ENCODE results near the gene ITPR3.

The ITPR3 gene

DNA sequence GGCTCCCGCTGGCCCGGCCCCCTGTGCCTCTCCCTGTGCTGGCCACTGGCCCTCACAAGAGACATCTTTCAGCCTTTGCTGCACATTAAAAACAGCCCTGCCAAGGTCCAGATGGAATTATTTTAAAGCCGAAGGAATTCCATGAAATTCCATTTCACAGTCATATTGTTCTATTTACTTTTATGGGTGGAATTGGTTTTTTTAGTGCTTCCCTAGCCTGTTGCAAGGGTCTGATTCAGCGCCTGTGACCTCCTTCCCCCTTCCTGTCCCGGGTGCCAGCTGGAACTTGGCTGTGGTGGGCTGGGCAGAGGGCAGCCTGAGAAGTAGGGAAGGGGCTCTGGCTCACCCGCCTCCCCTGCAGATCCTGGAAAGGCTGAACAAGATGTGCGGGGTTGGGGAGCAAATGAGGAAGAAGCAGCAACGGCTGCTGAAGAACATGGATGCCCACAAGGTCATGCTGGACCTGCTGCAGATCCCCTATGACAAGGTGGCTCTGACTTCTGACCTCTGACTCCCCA is 56.1 kb downstream of the ITPR3 start:
- DNase-seq (ENCODE audit: extremely low spot score): no peak
- POLR2A ChIA-PET: no interaction called here
- CTCF ChIA-PET: interaction anchor here (1.3 kb wide), 1 partner anchor 23 kb away, joined by 4 read pairs; no protein-coding TSS in a partner anchor
- TF ChIP-seq, protein P1, sequence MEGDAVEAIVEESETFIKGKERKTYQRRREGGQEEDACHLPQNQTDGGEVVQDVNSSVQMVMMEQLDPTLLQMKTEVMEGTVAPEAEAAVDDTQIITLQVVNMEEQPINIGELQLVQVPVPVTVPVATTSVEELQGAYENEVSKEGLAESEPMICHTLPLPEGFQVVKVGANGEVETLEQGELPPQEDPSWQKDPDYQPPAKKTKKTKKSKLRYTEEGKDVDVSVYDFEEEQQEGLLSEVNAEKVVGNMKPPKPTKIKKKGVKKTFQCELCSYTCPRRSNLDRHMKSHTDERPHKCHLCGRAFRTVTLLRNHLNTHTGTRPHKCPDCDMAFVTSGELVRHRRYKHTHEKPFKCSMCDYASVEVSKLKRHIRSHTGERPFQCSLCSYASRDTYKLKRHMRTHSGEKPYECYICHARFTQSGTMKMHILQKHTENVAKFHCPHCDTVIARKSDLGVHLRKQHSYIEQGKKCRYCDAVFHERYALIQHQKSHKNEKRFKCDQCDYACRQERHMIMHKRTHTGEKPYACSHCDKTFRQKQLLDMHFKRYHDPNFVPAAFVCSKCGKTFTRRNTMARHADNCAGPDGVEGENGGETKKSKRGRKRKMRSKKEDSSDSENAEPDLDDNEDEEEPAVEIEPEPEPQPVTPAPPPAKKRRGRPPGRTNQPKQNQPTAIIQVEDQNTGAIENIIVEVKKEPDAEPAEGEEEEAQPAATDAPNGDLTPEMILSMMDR (IDR thresholded peaks at IDR 0.05; ENCODE audit: control extremely low read depth, extremely low read depth, low read depth, missing control alignments): no peak

DNA sequence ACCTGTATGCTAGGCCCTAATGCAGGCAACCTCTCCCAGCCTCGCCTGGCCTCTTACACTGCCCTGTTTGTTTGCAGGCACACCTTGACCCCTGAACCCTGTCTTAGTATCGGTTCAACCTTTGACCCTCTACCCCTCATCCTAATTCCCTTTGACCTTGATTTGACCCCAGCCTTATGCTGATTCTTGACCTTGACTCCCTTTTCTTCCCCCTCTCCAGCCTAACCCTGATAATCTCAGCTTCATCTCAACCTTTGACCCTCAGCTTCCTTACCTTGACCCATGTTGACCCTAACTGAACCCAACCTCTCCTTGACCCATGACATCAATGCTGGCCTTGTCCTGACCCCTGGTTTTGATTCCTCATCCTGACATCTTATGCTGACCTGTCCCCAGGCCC is 56.6 kb downstream of the ITPR3 start:
- TF ChIP-seq, protein P1 (IDR thresholded peaks at IDR 0.05; ENCODE audit: control extremely low read depth, extremely low read depth, low read depth, missing control alignments): no peak
- CTCF ChIA-PET: interaction anchor here (1.3 kb wide), 1 partner anchor 23 kb away, joined by 4 read pairs; no protein-coding TSS in a partner anchor
- no peak for DNase-seq (ENCODE audit: extremely low spot score)
- POLR2A ChIA-PET: no interaction called here

- DNase-seq (ENCODE audit: extremely low spot score): no peak
- TF ChIP-seq, protein P1 (IDR thresholded peaks at IDR 0.05; ENCODE audit: control extremely low read depth, extremely low read depth, low read depth, missing control alignments): no peak
- POLR2A ChIA-PET: no interaction called here
- CTCF ChIA-PET: interaction anchor here (1.3 kb wide), 1 partner anchor 22 kb away, joined by 4 read pairs; no protein-coding TSS in a partner anchor
Measured at GRCh38 chr6:33678233-33678931, 57.3 kb downstream of the ITPR3 start.

DNA sequence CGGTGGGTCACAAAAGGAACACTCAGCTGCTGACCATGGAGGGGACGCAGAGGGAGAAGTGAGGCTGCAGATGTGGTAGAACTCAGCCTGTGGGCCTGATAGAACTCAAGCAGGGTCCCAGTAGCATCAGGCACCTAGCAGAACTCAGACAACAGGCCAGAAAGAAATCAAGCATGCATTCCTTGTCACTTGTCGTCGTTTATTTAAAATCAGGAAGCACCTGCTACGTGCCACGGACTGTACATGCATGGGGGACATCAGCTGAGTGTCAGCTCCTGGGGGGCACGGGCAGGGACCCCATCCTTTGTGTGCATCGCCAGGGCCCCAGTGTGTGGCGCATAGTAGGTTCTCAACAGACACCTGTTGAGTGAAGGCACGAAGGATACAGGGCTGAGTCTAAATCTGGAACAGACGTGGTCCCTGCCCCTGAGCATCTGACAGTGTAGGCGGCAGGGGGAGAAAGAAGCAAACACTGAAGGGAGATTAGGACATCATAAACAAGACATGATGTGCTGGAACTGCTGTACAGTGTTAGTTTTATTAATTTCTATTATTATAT is 57.9 kb downstream of the ITPR3 start:
- TF ChIP-seq, protein P1 (IDR thresholded peaks at IDR 0.05; ENCODE audit: control extremely low read depth, extremely low read depth, low read depth, missing control alignments): no peak
- CTCF ChIA-PET: no interaction called here
- POLR2A ChIA-PET: no interaction called here
- DNase-seq (ENCODE audit: extremely low spot score): no peak

DNA sequence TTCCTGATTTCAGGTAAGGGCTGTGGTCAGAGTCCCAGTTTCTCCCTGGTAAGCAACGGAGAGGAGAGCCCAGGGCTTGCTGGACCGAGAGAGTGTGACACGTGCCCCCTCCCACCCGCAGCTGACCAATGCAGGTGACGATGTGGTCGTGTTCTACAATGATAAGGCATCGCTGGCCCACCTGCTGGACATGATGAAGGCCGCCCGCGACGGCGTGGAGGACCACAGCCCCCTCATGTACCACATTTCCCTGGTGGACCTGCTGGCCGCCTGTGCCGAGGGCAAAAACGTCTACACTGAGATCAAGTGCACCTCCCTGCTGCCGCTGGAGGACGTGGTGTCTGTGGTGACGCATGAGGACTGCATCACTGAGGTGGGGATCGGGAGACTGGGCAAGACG is 58.6 kb downstream of the ITPR3 start:
- no peak for DNase-seq (ENCODE audit: extremely low spot score)
- TF ChIP-seq, protein P1 (IDR thresholded peaks at IDR 0.05; ENCODE audit: control extremely low read depth, extremely low read depth, low read depth, missing control alignments): no peak
- ChIA-PET CTCF (no interaction called here), POLR2A (no interaction called here)

- TF ChIP-seq, protein P1 (IDR thresholded peaks at IDR 0.05; ENCODE audit: control extremely low read depth, extremely low read depth, low read depth, missing control alignments): no peak
- ChIA-PET POLR2A (no interaction called here), CTCF (no interaction called here)
- DNase-seq (ENCODE audit: extremely low spot score): no peak
Measured at GRCh38 chr6:33682341-33682740, 61.2 kb downstream of the ITPR3 start.

Measured in GM10248 (cell line).